ENCODE measurements around the gene SPATA46.

Gene SPATA46

DNA sequence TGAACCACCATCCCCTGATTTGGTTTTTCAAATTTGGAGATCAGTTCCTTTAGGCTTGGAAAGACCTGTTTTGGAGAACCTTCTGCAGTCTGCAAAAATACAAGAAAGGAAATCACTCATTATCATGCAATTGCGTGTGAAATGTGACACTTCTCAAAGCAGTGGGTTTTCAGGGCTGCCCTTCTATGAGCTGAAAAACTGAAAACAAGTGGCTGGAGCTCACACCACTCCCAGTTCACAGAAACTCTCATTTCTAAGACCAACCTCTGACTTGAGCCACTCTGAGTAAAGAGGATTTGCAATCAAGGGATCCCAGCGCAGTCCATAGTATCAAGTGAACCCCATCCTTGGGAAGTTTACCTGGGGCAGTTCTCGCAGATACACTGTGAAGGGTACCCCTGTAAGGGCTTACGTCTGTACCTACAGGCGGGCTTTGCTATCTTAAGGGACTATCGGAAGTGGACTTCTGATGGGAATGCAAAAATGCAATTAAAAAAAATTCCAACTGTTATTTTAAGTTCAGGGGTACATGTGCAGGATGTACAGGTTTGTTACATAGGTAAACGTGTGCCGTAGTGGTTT is 22.4 kb upstream of the SPATA46 start:
- no peaks in the 10 kb centered on the region for H3K36me3 ChIP-seq (ENCODE audit: low read depth)
- DNase-seq (ENCODE audit: low spot score) (no peak), ATAC-seq (ENCODE audit: low read depth) (no peak)
- no peaks in the 10 kb centered on the region for H3K9me3 ChIP-seq (ENCODE audit: severe bottlenecking)
- H3K27me3 ChIP-seq (ENCODE audit: insufficient read depth, poor library complexity, severe bottlenecking) = no peaks in the 10 kb centered on the region
- H3K4me1 ChIP-seq (ENCODE audit: insufficient read depth, poor library complexity, severe bottlenecking) = no peaks in the 10 kb centered on the region
- no peak overlapping the region for H3K27ac ChIP-seq (ENCODE audit: poor library complexity, severe bottlenecking)
- TF ChIP-seq, protein P1, sequence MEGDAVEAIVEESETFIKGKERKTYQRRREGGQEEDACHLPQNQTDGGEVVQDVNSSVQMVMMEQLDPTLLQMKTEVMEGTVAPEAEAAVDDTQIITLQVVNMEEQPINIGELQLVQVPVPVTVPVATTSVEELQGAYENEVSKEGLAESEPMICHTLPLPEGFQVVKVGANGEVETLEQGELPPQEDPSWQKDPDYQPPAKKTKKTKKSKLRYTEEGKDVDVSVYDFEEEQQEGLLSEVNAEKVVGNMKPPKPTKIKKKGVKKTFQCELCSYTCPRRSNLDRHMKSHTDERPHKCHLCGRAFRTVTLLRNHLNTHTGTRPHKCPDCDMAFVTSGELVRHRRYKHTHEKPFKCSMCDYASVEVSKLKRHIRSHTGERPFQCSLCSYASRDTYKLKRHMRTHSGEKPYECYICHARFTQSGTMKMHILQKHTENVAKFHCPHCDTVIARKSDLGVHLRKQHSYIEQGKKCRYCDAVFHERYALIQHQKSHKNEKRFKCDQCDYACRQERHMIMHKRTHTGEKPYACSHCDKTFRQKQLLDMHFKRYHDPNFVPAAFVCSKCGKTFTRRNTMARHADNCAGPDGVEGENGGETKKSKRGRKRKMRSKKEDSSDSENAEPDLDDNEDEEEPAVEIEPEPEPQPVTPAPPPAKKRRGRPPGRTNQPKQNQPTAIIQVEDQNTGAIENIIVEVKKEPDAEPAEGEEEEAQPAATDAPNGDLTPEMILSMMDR (IDR thresholded peaks at IDR 0.05; ENCODE audit: poor library complexity, severe bottlenecking) = no peak
- H3K4me3 ChIP-seq (ENCODE audit: severe bottlenecking) = no peak overlapping the region

DNA sequence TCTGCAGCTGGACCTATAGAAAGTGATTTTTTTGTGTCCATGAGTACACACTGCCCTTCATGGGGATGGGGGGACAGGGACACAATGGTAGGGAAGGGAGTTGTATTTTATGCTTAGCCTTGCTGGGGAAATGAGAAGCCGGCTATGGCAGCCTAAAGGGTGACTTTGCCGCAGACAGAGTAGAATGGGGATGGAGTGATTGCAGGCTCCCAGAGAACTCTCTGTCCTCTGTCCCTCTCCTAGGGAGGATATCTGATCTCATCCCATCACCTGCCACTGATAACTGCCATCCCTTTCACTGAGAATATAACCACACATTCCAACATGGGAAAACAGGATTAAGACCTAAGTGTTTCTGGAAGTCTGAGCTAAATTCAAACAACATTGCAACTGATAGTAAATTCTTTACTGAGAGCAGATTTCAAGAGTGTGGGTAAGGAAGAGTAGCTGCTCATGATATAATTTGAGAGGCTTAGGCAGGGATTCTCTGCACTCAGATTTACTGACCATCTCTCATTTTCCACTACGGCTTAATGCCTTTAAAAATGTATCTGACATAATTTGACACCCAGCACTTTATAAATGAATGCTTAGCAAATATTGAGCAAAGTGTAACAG is 21.4 kb upstream of the SPATA46 start:
- TF ChIP-seq, protein P1 (IDR thresholded peaks at IDR 0.05; ENCODE audit: poor library complexity, severe bottlenecking) = no peak
- DNase-seq (ENCODE audit: low spot score) = no peak
- no peaks in the 10 kb centered on the region for H3K9me3 ChIP-seq (ENCODE audit: severe bottlenecking)
- H3K4me1 ChIP-seq (ENCODE audit: insufficient read depth, poor library complexity, severe bottlenecking) = no peaks in the 10 kb centered on the region
- ATAC-seq (ENCODE audit: low read depth) = no peak; the same call in 2 of the 3 replicates
- H3K27me3 ChIP-seq (ENCODE audit: insufficient read depth, poor library complexity, severe bottlenecking) = no peaks in the 10 kb centered on the region
- H3K36me3 ChIP-seq (ENCODE audit: low read depth) = no peaks in the 10 kb centered on the region
- H3K27ac ChIP-seq (ENCODE audit: poor library complexity, severe bottlenecking) = no peak overlapping the region
- no peak overlapping the region for H3K4me3 ChIP-seq (ENCODE audit: severe bottlenecking)

DNA sequence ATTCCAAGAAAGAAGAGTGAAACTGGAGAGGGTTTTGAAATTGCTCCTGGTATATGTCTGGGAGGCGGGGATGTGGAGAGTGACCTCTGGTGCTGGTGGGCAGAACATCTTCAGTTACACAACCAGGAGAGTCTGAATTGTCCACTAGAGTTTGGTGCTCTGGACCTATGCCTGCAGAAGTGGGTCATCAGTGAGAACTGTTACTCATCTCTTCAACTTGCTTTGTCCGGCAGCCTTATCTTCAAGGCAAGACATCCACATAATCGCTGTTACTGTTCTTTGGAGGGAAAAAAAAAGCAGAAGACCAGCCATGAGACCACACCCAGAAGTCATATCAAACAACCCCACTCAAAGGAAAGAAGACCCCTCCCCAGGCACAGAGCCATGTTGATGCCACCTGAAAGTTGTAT is 20.4 kb upstream of the SPATA46 start:
- Histone ChIP-seq H3K4me3 (ENCODE audit: severe bottlenecking) (no peak overlapping the region), H3K27ac (ENCODE audit: poor library complexity, severe bottlenecking) (no peak overlapping the region), H3K9me3 (ENCODE audit: severe bottlenecking) (no peaks in the 10 kb centered on the region), H3K27me3 (ENCODE audit: insufficient read depth, poor library complexity, severe bottlenecking) (no peaks in the 10 kb centered on the region), H3K4me1 (ENCODE audit: insufficient read depth, poor library complexity, severe bottlenecking) (no peaks in the 10 kb centered on the region), H3K36me3 (ENCODE audit: low read depth) (no peaks in the 10 kb centered on the region)
- DNase-seq (ENCODE audit: low spot score) (no peak), ATAC-seq (ENCODE audit: low read depth) (no peak)
- TF ChIP-seq, protein P1 (IDR thresholded peaks at IDR 0.05; ENCODE audit: poor library complexity, severe bottlenecking) = no peak

DNA sequence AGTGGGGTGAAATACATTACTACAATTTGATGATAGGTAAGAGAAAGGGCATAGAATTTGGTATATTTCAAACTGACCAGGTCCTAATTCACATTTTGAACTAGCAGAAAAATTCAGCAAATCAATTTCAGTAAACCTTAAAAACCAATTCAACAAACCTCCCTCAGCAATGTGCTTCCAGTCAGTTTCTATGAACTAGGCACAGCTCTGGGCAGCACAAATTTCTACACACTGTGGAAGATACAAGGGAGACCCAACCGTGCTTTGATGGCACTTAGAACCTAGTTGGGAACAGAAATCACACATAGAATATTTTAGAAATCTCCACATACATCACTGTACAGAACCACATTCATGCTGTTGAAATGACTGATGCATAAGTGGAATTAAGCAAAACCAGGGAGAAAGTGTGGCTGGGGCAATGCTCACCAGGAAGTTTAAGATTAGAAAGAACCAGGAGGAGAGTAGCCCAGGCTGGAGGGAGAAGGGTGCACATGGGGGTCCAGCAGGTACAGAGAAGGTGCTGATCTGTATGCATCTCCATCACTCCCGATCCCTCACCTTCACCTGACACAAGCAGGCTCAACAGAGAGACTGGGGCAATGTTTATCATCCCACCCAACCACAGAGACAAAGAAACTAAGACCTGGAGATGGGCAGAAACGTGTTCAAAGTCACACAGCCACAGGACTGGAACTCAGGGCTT is 19.7 kb upstream of the SPATA46 start:
- Histone ChIP-seq H3K36me3 (ENCODE audit: low read depth) (no peaks in the 10 kb centered on the region), H3K4me3 (ENCODE audit: severe bottlenecking) (no peak overlapping the region), H3K9me3 (ENCODE audit: severe bottlenecking) (no peaks in the 10 kb centered on the region), H3K27me3 (ENCODE audit: insufficient read depth, poor library complexity, severe bottlenecking) (no peaks in the 10 kb centered on the region), H3K27ac (ENCODE audit: poor library complexity, severe bottlenecking) (no peak overlapping the region), H3K4me1 (ENCODE audit: insufficient read depth, poor library complexity, severe bottlenecking) (peaks cover 3% of the 10 kb centered on the region)
- DNase-seq (ENCODE audit: low spot score) = no peak
- ATAC-seq (ENCODE audit: low read depth) = no peak
- TF ChIP-seq, protein P1 (IDR thresholded peaks at IDR 0.05; ENCODE audit: poor library complexity, severe bottlenecking) = no peak
